Measurements from ENCODE around the gene SLC15A1. TPM values are rescaled to one million over a fixed set of nuclear protein-coding genes. Genes with fewer than 3 reads are reported as not detected.

The SLC15A1 gene, protein sequence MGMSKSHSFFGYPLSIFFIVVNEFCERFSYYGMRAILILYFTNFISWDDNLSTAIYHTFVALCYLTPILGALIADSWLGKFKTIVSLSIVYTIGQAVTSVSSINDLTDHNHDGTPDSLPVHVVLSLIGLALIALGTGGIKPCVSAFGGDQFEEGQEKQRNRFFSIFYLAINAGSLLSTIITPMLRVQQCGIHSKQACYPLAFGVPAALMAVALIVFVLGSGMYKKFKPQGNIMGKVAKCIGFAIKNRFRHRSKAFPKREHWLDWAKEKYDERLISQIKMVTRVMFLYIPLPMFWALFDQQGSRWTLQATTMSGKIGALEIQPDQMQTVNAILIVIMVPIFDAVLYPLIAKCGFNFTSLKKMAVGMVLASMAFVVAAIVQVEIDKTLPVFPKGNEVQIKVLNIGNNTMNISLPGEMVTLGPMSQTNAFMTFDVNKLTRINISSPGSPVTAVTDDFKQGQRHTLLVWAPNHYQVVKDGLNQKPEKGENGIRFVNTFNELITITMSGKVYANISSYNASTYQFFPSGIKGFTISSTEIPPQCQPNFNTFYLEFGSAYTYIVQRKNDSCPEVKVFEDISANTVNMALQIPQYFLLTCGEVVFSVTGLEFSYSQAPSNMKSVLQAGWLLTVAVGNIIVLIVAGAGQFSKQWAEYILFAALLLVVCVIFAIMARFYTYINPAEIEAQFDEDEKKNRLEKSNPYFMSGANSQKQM
- total RNA-seq: not detected in 2 replicates

DNA sequence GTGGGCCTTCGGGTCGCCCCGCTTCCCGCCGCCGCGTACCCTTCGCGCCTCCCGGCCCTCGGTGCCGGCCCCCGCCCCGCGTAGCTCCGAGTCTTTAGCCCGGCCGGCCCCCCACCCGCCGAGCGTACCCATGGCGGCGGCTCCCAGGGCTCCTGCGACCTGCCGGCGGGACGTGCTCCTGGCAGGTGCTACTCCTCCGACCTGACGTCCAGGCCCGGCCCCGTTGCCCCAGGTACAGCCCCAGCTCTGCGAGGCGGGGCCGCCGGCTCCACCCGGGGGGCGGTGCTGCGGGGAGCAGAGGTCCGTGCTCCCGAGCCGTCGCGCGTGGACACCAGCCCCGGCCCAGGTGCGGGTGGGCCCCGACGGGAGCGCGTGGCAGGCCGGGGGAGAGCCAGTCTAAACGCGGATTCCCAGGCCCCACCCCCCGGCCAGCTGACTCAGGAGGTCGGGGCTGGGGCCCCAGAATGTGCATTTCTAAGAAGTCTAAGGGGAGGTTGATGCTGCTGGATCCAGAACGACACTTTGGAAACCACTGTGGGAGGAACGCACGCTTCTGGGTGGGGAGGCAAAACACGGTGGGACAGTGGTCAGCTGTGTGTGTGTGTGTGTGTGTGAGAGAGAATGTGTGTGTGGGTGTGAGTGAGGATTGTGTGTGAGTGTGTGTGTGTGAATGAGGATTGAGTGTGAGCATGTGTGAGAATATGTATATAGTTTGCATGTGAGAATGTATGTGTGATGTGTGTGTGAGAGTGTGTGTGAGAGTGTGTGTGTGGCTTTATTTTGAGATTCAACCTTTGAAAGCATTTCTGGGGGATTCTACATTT lies at the start of gene SLC15A1:
Gene SLC15A1, minus strand, starts transcription at position 206 of the 824 bp plus-strand sequence. Its CDS starts 74 bp downstream, at position 132.

Other genes with a start within 250 kb of the SLC15A1 start
- 30.7 and 36.5 TPM in 2 replicates for gene STK24, start 175.6 kb downstream of the SLC15A1 start, total RNA-seq
- 23.5 and 35.7 TPM in 2 replicates for gene DOCK9, start 225.4 kb upstream of the SLC15A1 start, total RNA-seq